Thyroid gland (tissue), 4 donors: Measurements from ENCODE around the gene ZGPAT.

Source experiments
- POLR2A ChIP-seq, 2 donors: fragments of 450-650 bp; IDR thresholded peaks; one replicate each; pipeline ENCODE4 v1.6.1; 2017; ENCODE audit warnings: antibody characterized with exemption in 2 of 2, mild to moderate bottlenecking in 2 of 2, moderate library complexity in 1 of 2
- TF ChIP-seq, protein P1 (sequence below), 6 experiments: fragments of 200-600 bp in 3 of 6; fragments of 450-650 bp in 3 of 6; sonication (generic) in 3 of 6; IDR thresholded peaks; one replicate each; pipeline ENCODE4 v1.5.1; 2016 to 2019; ENCODE audit warnings: antibody characterized with exemption in 6 of 6, mild to moderate bottlenecking in 2 of 6, inconsistent platforms in 1 of 6, moderate library complexity in 1 of 6

DNA sequence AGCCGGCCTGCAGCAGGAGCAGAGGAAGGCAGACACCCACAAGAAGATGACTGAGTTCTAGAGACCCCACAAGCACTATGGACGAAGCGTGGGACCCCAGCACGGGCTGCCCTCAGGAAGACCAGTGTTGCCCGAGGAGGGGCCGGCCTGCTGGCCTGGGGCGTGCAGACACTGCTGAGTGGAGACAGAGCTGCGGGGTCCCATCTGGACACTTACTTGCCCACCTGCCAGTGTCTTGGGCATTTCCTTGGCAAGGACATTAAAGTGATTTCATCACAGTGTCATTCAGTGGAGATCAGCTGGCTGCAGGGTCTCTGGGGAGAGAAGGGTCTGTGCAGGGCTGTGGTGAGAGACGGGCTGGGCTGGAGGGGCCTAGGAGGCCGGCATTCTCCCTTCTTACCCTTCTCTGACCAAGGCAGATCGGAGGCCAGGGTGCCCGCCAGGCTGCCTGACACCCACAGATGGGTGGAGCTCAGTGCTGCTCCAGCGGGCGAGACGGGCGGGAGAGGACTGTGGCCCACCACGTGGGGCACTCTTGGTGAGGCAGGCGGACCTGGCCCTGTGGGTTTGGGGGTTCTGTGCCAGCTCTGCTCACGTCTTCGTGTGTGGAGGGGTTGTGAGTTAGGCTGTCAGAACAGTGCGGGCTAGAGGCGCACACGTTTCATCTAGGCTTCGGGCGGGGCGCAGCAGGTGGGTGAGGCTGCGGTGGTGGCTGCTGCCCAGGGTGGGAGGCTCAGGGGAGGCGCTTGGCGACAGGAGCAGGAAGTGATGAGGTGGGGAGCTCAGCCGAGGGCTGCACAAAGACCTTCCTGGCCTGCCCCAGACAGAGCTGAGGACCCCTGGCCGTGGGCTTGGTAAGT, 28.2 kb downstream of the ZGPAT start, which contains the start of gene LIME1:
- TF ChIP-seq POLR2A (IDR thresholded peaks at IDR 0.05): no peak
- TF ChIP-seq, protein P1, sequence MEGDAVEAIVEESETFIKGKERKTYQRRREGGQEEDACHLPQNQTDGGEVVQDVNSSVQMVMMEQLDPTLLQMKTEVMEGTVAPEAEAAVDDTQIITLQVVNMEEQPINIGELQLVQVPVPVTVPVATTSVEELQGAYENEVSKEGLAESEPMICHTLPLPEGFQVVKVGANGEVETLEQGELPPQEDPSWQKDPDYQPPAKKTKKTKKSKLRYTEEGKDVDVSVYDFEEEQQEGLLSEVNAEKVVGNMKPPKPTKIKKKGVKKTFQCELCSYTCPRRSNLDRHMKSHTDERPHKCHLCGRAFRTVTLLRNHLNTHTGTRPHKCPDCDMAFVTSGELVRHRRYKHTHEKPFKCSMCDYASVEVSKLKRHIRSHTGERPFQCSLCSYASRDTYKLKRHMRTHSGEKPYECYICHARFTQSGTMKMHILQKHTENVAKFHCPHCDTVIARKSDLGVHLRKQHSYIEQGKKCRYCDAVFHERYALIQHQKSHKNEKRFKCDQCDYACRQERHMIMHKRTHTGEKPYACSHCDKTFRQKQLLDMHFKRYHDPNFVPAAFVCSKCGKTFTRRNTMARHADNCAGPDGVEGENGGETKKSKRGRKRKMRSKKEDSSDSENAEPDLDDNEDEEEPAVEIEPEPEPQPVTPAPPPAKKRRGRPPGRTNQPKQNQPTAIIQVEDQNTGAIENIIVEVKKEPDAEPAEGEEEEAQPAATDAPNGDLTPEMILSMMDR (IDR thresholded peaks at IDR 0.05): no peak
